GM18867 (cell line): ENCODE measurements around the gene NPDC1.
"Not testable (repeated sequence)": the region's sequence is repeated elsewhere in the genome, so short reads cannot be mapped to it uniquely, and the experiment has no call there.

Experiments
- ATAC-seq: cut with Tn5 transposase; IDR thresholded peaks from one replicate; pipeline ENCODE4 v1.9.1; 2021; ENCODE audit warnings: mild to moderate bottlenecking, moderate library complexity; ENCODE audit not compliant: unreplicated experiment

The NPDC1 gene

GRCh38 chr9:137013571-137013940 is 32.4 kb downstream of the NPDC1 start:
- ATAC-seq, result no peak

- ATAC-seq, result no peak
Measured at GRCh38 chr9:137012694-137013570, 33.0 kb downstream of the NPDC1 start.

- ATAC-seq, result no peak
Measured at GRCh38 chr9:137011907-137012675, 33.9 kb downstream of the NPDC1 start.

- ATAC-seq, result no peak
Measured at GRCh38 chr9:137011156-137011555, 34.8 kb downstream of the NPDC1 start.

- ATAC-seq, result no peak
Measured at GRCh38 chr9:137009938-137010732, 35.8 kb downstream of the NPDC1 start.

GRCh38 chr9:137009217-137009616 is 36.8 kb downstream of the NPDC1 start:
- no peak for ATAC-seq

GRCh38 chr9:137008312-137008711 is 37.7 kb downstream of the NPDC1 start:
- no peak for ATAC-seq

- no peak for ATAC-seq
Measured at GRCh38 chr9:137007816-137008270, 38.1 kb downstream of the NPDC1 start.

- ATAC-seq, result no peak
Measured at GRCh38 chr9:137007108-137007815, 38.7 kb downstream of the NPDC1 start.

- no peak for ATAC-seq
Measured at GRCh38 chr9:137006116-137007003, 39.6 kb downstream of the NPDC1 start.

GRCh38 chr9:137004285-137004684 is 41.7 kb downstream of the NPDC1 start:
- ATAC-seq, result not testable (repeated sequence)

GRCh38 chr9:137002646-137003041 is 43.3 kb downstream of the NPDC1 start:
- ATAC-seq, result no peak

- no peak for ATAC-seq
Measured at GRCh38 chr9:137001857-137002645, 43.9 kb downstream of the NPDC1 start.

GRCh38 chr9:137000177-137000930 is 45.6 kb downstream of the NPDC1 start:
- ATAC-seq, result peak; percentile 68

- ATAC-seq, result no peak
Measured at GRCh38 chr9:136997830-136998234, 48.1 kb downstream of the NPDC1 start.

- ATAC-seq, result no peak
Measured at GRCh38 chr9:136997371-136997770, 48.6 kb downstream of the NPDC1 start.

- ATAC-seq, result no peak
Measured at GRCh38 chr9:136996361-136997292, 49.4 kb downstream of the NPDC1 start, which contains the start of gene CLIC3. Gene CLIC3 (minus strand): TSS chr9:136996568. CDS start chr9:136996543, 25 bp downstream.
